GM23338 (cell line): ENCODE measurements around the gene SCYGR6. TPM values are rescaled to one million over a fixed set of nuclear protein-coding genes. Genes with fewer than 3 reads are reported as not detected.
"Not testable (repeated sequence)": the region's sequence is repeated elsewhere in the genome, so short reads cannot be mapped to it uniquely, and the experiment has no call there.

Experiments used
- ATAC-seq: fragments of 200-7000 bp; cut with Tn5 transposase; 3 replicates; pipeline ENCODE4 v1.9.1; 2020
- DNase-seq: peaks from one replicate; pipeline ENCODE4 v3.0.0-alpha.2; 2015; ENCODE audit warnings: low spot score
- H2AFZ ChIP-seq: fragments of 200-600 bp; sonication (generic); 2 replicates; pipeline ENCODE4 v1.8.0; 2016; ENCODE audit warnings: antibody characterized with exemption, mild to moderate bottlenecking, moderate library complexity
- H3F3A ChIP-seq: fragments of 200-600 bp; sonication (generic); replicated peaks from 2 replicates; pipeline ENCODE4 v1.8.0; 2017; ENCODE audit warnings: antibody characterized with exemption, mixed run types, low read depth
- H3K27ac ChIP-seq: fragments of 200-600 bp; sonication (generic); 2 replicates; pipeline ENCODE4 v1.6.1; 2016; ENCODE audit warnings: low read depth
- H3K27me3 ChIP-seq: fragments of 200-600 bp; sonication (generic); 2 replicates; pipeline ENCODE4 v1.8.0; 2016; ENCODE audit warnings: mild to moderate bottlenecking, mixed run types, moderate library complexity; ENCODE audit not compliant: insufficient read depth
- H3K36me3 ChIP-seq: fragments of 200-600 bp; sonication (generic); 2 replicates; pipeline ENCODE4 v1.8.0; 2016; ENCODE audit warnings: mild to moderate bottlenecking; ENCODE audit not compliant: insufficient read depth
- H3K4me1 ChIP-seq: fragments of 200-600 bp; sonication (generic); 2 replicates; pipeline ENCODE4 v1.8.0; 2016; ENCODE audit warnings: mild to moderate bottlenecking, moderate library complexity; ENCODE audit not compliant: insufficient read depth
- H3K4me2 ChIP-seq: fragments of 200-600 bp; sonication (generic); 2 replicates; pipeline ENCODE4 v1.7.1; 2017; ENCODE audit warnings: mixed run types
- H3K4me3 ChIP-seq: fragments of 200-600 bp; sonication (generic); 2 replicates; pipeline ENCODE4 v1.6.1; 2016; ENCODE audit warnings: mixed run types
- H3K79me2 ChIP-seq: fragments of 200-600 bp; sonication (generic); replicated peaks from 2 replicates; pipeline ENCODE4 v1.8.0; 2017; ENCODE audit warnings: mild to moderate bottlenecking; ENCODE audit not compliant: insufficient read depth
- H3K9me2 ChIP-seq: fragments of 200-600 bp; sonication (generic); 2 replicates; pipeline ENCODE4 v1.8.0; 2017; ENCODE audit not compliant: insufficient read depth
- H4K20me1 ChIP-seq: fragments of 200-600 bp; sonication (generic); replicated peaks from 2 replicates; pipeline ENCODE4 v1.8.0; 2017; ENCODE audit warnings: mild to moderate bottlenecking; ENCODE audit not compliant: insufficient read depth
- H3K27ac Mint-ChIP-seq: 2 replicates; pipeline ENCODE4 v1.8.0; 2020; ENCODE audit warnings: inconsistent platforms, mild to moderate bottlenecking, moderate library complexity, mixed read lengths
- H3K27me3 Mint-ChIP-seq: 3 replicates; pipeline ENCODE4 v1.8.0; 2022; ENCODE audit warnings: low read depth, mild to moderate bottlenecking, moderate library complexity, mixed read lengths, inconsistent platforms; ENCODE audit not compliant: insufficient read depth, poor library complexity
- H3K36me3 Mint-ChIP-seq: 3 replicates; pipeline ENCODE4 v1.8.0; 2021; ENCODE audit warnings: low read depth, mild to moderate bottlenecking, inconsistent platforms, moderate library complexity, mixed read lengths
- H3K4me1 Mint-ChIP-seq: 3 replicates; pipeline ENCODE4 v1.8.0; 2020; ENCODE audit warnings: mild to moderate bottlenecking, inconsistent platforms, mixed read lengths
- H3K4me3 Mint-ChIP-seq: 3 replicates; pipeline ENCODE4 v1.8.0; 2021; ENCODE audit warnings: moderate library complexity, mild to moderate bottlenecking, inconsistent platforms, mixed read lengths
- H3K9me3 Mint-ChIP-seq: 3 replicates; pipeline ENCODE4 v1.8.0; 2020; ENCODE audit warnings: moderate library complexity, mild to moderate bottlenecking, inconsistent platforms, mixed read lengths
- EZH2 ChIP-seq: fragments of 200-600 bp; sonication (generic); IDR thresholded peaks from one replicate; pipeline ENCODE4 v1.8.0; 2017; ENCODE audit warnings: antibody characterized with exemption, mild to moderate bottlenecking, low read depth; ENCODE audit not compliant: unreplicated experiment
- JUNB ChIP-seq: IDR thresholded peaks from one replicate; pipeline ENCODE4 v1.6.1; 2016; ENCODE audit warnings: antibody characterized with exemption; ENCODE audit not compliant: unreplicated experiment
- ZNF114 ChIP-seq: fragments of 250-450 bp; sonication (Bioruptor Pico); IDR thresholded peaks from 2 replicates; pipeline ENCODE4 v1.5.0; 2020; ENCODE audit warnings: mild to moderate bottlenecking, moderate library complexity
- polyA plus RNA-seq: library from polyadenylated mRNA; unstranded; fragments of >200 nt; fragmentation: Nextera tagmentation; extraction: Ambion mirVana; gene quantifications from 2 replicates; pipeline ENCODE4 v1.2.1, GENCODE V29; 2016
- total RNA-seq: library from RNA; depleted of rRNA; stranded (reverse); fragments of >200 nt; shearing (Covaris generic); gene quantifications from 2 replicates; pipeline ENCODE4 v1.2.3, GENCODE V29; 2014
- TF ChIP-seq, protein P1 (sequence below): IDR thresholded peaks from one replicate; pipeline ENCODE4 v1.6.1; 2018; ENCODE audit warnings: antibody characterized with exemption; ENCODE audit not compliant: unreplicated experiment
- TF ChIP-seq, protein P2 (sequence below), 2 experiments: fragments of 200-600 bp in 1 of 2; sonication (generic) in 1 of 2; conservative IDR thresholded peaks; 2 replicates each; pipeline versions ENCODE4 v1.5.1 to v1.6.1; 2016 to 2017; ENCODE audit warnings: antibody characterized with exemption in 2 of 2, low read depth in 2 of 2, mild to moderate bottlenecking in 2 of 2, moderate library complexity in 1 of 2

Gene SCYGR6
- total and polyA plus RNA-seq, 2 experiments from 2014 or later: not detected

DNA sequence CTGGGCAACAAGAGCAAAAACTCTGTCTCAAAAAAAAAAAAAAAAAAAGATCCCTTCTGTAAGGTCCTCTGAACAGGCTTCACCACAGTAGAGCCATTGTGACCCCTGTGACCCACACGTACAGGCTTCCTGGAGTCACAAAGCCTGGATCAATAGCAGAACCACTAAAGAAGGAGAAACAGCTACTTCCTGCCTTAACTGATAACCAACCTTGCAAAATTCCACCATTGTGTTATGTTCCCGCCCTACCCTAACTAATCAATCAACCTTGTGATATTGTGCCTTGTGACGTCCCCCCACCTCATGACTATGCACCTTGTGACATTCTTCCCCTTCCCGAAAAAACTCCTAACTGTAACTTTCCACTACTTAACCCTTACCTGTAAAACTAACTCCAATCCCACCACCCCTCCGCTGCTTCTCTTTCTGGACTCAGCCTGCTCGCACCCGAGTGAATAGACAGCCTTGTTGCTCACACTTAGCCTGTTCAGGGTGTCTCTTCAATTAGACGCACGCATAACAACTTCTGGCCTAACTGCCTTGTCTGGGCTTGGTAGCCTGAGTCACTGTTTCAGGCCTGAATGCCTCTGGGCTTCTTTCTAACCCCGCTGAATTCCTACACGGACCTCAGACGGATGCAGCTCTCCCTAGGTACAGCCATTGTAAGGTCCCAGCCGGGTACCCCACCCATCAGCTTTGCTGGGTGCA, 35.0 kb upstream of the SCYGR6 start (continued):
- TF ChIP-seq, protein P1, sequence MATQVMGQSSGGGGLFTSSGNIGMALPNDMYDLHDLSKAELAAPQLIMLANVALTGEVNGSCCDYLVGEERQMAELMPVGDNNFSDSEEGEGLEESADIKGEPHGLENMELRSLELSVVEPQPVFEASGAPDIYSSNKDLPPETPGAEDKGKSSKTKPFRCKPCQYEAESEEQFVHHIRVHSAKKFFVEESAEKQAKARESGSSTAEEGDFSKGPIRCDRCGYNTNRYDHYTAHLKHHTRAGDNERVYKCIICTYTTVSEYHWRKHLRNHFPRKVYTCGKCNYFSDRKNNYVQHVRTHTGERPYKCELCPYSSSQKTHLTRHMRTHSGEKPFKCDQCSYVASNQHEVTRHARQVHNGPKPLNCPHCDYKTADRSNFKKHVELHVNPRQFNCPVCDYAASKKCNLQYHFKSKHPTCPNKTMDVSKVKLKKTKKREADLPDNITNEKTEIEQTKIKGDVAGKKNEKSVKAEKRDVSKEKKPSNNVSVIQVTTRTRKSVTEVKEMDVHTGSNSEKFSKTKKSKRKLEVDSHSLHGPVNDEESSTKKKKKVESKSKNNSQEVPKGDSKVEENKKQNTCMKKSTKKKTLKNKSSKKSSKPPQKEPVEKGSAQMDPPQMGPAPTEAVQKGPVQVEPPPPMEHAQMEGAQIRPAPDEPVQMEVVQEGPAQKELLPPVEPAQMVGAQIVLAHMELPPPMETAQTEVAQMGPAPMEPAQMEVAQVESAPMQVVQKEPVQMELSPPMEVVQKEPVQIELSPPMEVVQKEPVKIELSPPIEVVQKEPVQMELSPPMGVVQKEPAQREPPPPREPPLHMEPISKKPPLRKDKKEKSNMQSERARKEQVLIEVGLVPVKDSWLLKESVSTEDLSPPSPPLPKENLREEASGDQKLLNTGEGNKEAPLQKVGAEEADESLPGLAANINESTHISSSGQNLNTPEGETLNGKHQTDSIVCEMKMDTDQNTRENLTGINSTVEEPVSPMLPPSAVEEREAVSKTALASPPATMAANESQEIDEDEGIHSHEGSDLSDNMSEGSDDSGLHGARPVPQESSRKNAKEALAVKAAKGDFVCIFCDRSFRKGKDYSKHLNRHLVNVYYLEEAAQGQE: no peak
- no peak for TF ChIP-seq JUNB
- TF ChIP-seq EZH2: no peak
- no peak for TF ChIP-seq ZNF114

DNA sequence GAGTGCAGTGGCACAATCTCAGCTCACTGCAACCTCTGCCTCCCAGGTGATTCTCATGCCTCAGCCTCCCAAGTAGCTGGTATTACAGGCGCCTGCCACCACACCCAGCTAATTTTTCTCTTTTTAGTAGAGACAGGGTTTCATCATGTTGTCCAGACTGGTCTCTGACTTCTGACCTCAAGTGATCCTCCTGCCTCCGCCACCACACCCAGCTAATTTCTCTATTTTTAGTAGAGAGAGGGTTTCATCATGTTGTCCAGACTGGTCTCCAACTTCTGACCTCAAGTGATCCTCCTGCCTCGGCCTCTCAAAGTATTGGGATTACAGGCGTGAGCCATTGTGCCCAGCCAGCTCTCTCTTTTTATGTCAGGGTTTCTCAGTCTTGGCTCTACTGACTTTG, 31.7 kb upstream of the SCYGR6 start:
- H3K27ac Mint-ChIP-seq, H4K20me1 ChIP-seq, DNase-seq, H3F3A ChIP-seq, H3K4me2 ChIP-seq, H3K79me2 ChIP-seq, H3K36me3 ChIP-seq, H3K36me3 Mint-ChIP-seq, H3K9me3 Mint-ChIP-seq, H3K9me2 ChIP-seq, H3K4me3 ChIP-seq, H3K27ac ChIP-seq, H3K27me3 Mint-ChIP-seq, ATAC-seq, H2AFZ ChIP-seq, H3K27me3 ChIP-seq, H3K4me3 Mint-ChIP-seq, H3K4me1 ChIP-seq: not testable (repeated sequence)
- peaks cover 31% of the 10 kb centered on the region for H3K4me1 Mint-ChIP-seq

DNA sequence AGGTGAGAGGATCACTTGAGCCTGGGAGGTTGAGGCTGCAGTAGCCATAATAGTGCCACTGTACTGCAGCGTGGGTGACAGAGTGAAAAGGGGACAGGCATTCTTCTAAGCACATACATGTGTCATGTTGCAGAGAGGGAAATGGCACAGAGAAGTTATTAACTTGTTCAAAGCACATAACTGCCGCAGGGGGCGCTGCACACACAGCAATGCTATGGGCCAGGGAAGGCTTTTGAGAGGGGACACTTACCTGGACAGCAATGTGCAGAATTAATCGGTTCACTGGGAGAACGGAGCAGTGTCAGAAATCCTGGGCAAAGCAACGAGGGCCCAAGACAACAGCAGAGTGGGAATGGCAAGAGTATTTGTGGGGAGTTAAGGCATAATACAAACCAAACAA, 23.5 kb upstream of the SCYGR6 start:
- H3K4me1 Mint-ChIP-seq: peaks cover 3% of the 10 kb centered on the region; the same call in 2 of the 3 replicates

More for the DNA sequence above, 23.5 kb upstream of the SCYGR6 start:
- DNase-seq: peak; percentile 90
- Histone ChIP-seq H3K27me3 (no peaks in the 10 kb centered on the region), H4K20me1 (no peaks in the 10 kb centered on the region), H3K4me2 (no peak overlapping the region), H3K27ac (no peak overlapping the region), H3F3A (no peaks in the 10 kb centered on the region), H3K79me2 (no peaks in the 10 kb centered on the region), H2AFZ (no peak overlapping the region), H3K4me3 (no peak overlapping the region), H3K4me1 (no peaks in the 10 kb centered on the region), H3K36me3 (no peaks in the 10 kb centered on the region), H3K9me2 (no peaks in the 10 kb centered on the region)
- Mint-ChIP-seq H3K4me3 (no peak overlapping the region), H3K36me3 (no peaks in the 10 kb centered on the region), H3K27me3 (peaks cover 7% of the 10 kb centered on the region), H3K9me3 (no peaks in the 10 kb centered on the region), H3K27ac (no peak overlapping the region)
- ATAC-seq: peak; percentile 87
- TF ChIP-seq EZH2: no peak
- TF ChIP-seq, protein P2, sequence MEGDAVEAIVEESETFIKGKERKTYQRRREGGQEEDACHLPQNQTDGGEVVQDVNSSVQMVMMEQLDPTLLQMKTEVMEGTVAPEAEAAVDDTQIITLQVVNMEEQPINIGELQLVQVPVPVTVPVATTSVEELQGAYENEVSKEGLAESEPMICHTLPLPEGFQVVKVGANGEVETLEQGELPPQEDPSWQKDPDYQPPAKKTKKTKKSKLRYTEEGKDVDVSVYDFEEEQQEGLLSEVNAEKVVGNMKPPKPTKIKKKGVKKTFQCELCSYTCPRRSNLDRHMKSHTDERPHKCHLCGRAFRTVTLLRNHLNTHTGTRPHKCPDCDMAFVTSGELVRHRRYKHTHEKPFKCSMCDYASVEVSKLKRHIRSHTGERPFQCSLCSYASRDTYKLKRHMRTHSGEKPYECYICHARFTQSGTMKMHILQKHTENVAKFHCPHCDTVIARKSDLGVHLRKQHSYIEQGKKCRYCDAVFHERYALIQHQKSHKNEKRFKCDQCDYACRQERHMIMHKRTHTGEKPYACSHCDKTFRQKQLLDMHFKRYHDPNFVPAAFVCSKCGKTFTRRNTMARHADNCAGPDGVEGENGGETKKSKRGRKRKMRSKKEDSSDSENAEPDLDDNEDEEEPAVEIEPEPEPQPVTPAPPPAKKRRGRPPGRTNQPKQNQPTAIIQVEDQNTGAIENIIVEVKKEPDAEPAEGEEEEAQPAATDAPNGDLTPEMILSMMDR (conservative IDR thresholded peaks at IDR 0.05; ENCODE audit: low read depth in 2 of 2): peak; percentile 91 to 96
